Peyer's patch (tissue), 4 donors: ENCODE results near the gene LRCH3. TPM values are rescaled to one million over a fixed set of nuclear protein-coding genes. Genes with fewer than 3 reads are reported as not detected.

Experiments used
- DNase-seq, 3 donors: peaks; one replicate each; pipeline ENCODE4 v3.0.0-alpha.2; 2017 to 2019
- H3K27ac ChIP-seq, 4 donors: fragments of 200-600 bp; sonication (generic); one replicate each; pipeline ENCODE4 v1.5.1; 2016 to 2019
- H3K27me3 ChIP-seq, 2 donors: fragments of 200-600 bp; sonication (generic); one replicate each; pipeline ENCODE4 v1.5.1; 2019
- H3K36me3 ChIP-seq, 3 donors: fragments of 200-600 bp; sonication (generic); one replicate each; pipeline ENCODE4 v1.5.1; 2016 to 2019
- H3K4me1 ChIP-seq, 4 donors: fragments of 200-600 bp; sonication (generic); one replicate each; pipeline ENCODE4 v1.5.1; 2016 to 2019
- H3K4me3 ChIP-seq, 4 donors: fragments of 200-600 bp; sonication (generic); 1 replicate in 3 of 4; 2 replicates in 1 of 4; pipeline ENCODE4 v1.5.1; 2016 to 2019; ENCODE audit warnings: mild to moderate bottlenecking in 1 of 4
- H3K9me3 ChIP-seq, 4 donors: fragments of 200-600 bp; sonication (generic); one replicate each; pipeline ENCODE4 v1.5.1; 2016 to 2019; ENCODE audit warnings: mild to moderate bottlenecking in 1 of 4
- POLR2A ChIP-seq, 2 donors: fragments of 450-650 bp; IDR thresholded peaks; one replicate each; pipeline ENCODE4 v1.5.1; 2017; ENCODE audit warnings: antibody characterized with exemption in 2 of 2, mild to moderate bottlenecking in 2 of 2, moderate library complexity in 2 of 2
- total RNA-seq, 4 donors: library from RNA; depleted of rRNA; stranded (reverse); fragments of >200 nt; gene quantifications; one replicate each; pipeline ENCODE4 v1.1.0, GENCODE V29; 2016
- TF ChIP-seq, protein P1 (sequence below), 6 experiments: fragments of 450-650 bp in 4 of 6; fragments of 200-600 bp in 2 of 6; sonication (generic) in 1 of 6; IDR thresholded peaks; one replicate each; pipeline ENCODE4 v1.5.1; 2017 to 2019; ENCODE audit warnings: antibody characterized with exemption in 6 of 6, mild to moderate bottlenecking in 3 of 6, moderate library complexity in 1 of 6

The LRCH3 gene
- total RNA-seq, 4 donors from 2014 or later: 31.2 to 90.0 (median 41.7) TPM

DNA sequence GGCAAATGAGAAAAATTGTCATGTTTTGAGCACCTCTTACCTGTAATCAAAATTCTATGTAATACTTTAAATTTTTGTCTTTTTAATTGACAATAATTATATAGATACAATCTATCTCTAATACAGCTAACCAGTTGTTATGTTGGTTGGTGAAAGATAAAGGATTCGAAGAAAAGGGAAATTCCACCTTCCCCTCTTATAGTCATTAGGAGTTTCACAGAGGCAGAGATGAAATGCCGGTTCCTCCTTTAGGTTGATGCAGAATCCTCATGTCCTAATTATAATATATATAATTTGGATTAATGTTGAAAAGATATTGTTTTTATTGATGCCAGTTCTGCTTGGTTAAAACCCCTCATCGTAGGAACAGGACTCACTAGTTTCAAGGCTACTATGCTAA, 67.1 kb downstream of the LRCH3 start:
- Histone ChIP-seq H3K27me3 (no peaks in the 10 kb centered on the region), H3K36me3 (peaks cover 0 to 25% (median 0%) of the 10 kb centered on the region in 3 donors), H3K27ac (no peak overlapping the region), H3K9me3 (no peaks in the 10 kb centered on the region), H3K4me3 (no peak overlapping the region), H3K4me1 (no peaks in the 10 kb centered on the region)
- DNase-seq: no peak
- TF ChIP-seq, protein P1, sequence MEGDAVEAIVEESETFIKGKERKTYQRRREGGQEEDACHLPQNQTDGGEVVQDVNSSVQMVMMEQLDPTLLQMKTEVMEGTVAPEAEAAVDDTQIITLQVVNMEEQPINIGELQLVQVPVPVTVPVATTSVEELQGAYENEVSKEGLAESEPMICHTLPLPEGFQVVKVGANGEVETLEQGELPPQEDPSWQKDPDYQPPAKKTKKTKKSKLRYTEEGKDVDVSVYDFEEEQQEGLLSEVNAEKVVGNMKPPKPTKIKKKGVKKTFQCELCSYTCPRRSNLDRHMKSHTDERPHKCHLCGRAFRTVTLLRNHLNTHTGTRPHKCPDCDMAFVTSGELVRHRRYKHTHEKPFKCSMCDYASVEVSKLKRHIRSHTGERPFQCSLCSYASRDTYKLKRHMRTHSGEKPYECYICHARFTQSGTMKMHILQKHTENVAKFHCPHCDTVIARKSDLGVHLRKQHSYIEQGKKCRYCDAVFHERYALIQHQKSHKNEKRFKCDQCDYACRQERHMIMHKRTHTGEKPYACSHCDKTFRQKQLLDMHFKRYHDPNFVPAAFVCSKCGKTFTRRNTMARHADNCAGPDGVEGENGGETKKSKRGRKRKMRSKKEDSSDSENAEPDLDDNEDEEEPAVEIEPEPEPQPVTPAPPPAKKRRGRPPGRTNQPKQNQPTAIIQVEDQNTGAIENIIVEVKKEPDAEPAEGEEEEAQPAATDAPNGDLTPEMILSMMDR (IDR thresholded peaks at IDR 0.05): no peak
- no peak for TF ChIP-seq POLR2A (IDR thresholded peaks at IDR 0.05)

DNA sequence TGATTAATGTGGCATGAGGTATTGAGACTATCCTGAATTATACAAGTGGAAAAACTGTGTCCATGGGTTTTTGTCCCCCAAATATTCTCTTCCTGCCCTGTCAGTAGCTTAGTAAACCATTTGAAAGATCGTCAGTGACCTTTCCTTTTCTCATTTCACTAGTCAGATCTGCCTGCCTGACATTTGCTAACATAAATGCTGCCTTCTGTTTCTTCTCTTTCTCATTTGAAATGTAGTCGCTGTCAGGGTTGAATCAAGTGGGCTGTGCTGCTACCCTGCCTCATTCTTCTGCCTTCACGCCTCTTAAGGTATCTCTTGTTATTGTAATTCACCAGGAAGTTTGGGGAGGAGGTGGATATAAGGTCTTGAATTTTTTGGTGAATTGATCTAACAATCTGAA, 67.5 kb downstream of the LRCH3 start:
- peaks cover 0 to 23% (median 0%) of the 10 kb centered on the region in 3 donors for H3K36me3 ChIP-seq
- no peaks in the 10 kb centered on the region for H3K27me3 ChIP-seq
- H3K4me1 ChIP-seq: no peaks in the 10 kb centered on the region
- no peak overlapping the region for H3K27ac ChIP-seq
- TF ChIP-seq, protein P1 (IDR thresholded peaks at IDR 0.05): no peak
- no peak for TF ChIP-seq POLR2A (IDR thresholded peaks at IDR 0.05)
- H3K9me3 ChIP-seq: no peaks in the 10 kb centered on the region
- DNase-seq: no peak
- no peak overlapping the region for H3K4me3 ChIP-seq

DNA sequence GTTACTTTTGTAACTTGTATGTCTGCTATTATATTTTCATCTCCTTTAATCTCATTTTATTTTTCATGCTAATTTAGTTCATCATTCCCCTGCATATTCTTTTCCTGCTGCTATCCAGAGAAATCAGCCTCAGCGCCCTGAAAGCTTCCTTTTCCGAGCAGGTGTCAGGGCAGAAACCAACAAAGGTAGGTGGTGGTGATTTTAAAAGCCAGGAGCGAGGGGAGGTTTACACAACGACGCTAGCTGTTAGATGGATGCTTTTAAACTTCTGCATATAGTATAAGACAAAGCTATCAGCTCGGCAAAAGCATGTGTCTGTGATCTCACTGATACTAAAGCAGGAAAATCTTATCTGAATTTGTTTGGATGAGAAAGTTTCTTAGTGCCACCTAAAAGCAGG, 75.0 kb downstream of the LRCH3 start:
- no peaks in the 10 kb centered on the region for H3K9me3 ChIP-seq

DNA sequence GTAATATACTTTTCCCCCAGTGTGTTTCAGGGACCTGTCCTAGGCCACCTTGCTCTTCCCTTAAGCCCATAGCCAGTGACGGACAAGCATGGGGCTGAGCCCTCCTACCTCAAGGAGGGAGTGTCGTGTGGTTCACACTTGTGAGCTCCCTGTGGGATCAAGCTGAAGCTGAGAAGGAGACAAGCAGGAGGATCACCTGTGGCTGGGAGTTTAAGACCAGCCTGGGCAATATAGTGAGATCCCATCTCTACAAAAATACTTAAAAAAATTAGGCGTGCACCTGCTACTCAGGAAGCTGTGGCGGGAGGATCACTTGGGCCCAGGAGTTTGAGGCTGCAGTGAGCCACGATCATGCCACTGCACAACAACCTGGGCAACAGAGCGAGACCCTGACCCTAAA, 82.3 kb downstream of the LRCH3 start:
- H3K4me3 ChIP-seq: no peak overlapping the region
- no peaks in the 10 kb centered on the region for H3K4me1 ChIP-seq
- no peak for DNase-seq
- no peaks in the 10 kb centered on the region for H3K9me3 ChIP-seq
- H3K27me3 ChIP-seq: no peaks in the 10 kb centered on the region
- TF ChIP-seq, protein P1 (IDR thresholded peaks at IDR 0.05): no peak
- TF ChIP-seq POLR2A (IDR thresholded peaks at IDR 0.05): no peak
- H3K36me3 ChIP-seq: peaks cover 0 to 69% (median 0%) of the 10 kb centered on the region in 3 donors
- H3K27ac ChIP-seq: no peak overlapping the region

More for the DNA sequence above, 75.0 kb downstream of the LRCH3 start:
- no peaks in the 10 kb centered on the region for H3K27me3 ChIP-seq
- H3K27ac ChIP-seq: no peak overlapping the region
- DNase-seq: no peak
- H3K36me3 ChIP-seq: peaks cover 0 to 35% (median 0%) of the 10 kb centered on the region in 3 donors
- TF ChIP-seq, protein P1 (IDR thresholded peaks at IDR 0.05): no peak
- no peak for TF ChIP-seq POLR2A (IDR thresholded peaks at IDR 0.05)
- no peak overlapping the region for H3K4me3 ChIP-seq
- H3K4me1 ChIP-seq: no peaks in the 10 kb centered on the region

DNA sequence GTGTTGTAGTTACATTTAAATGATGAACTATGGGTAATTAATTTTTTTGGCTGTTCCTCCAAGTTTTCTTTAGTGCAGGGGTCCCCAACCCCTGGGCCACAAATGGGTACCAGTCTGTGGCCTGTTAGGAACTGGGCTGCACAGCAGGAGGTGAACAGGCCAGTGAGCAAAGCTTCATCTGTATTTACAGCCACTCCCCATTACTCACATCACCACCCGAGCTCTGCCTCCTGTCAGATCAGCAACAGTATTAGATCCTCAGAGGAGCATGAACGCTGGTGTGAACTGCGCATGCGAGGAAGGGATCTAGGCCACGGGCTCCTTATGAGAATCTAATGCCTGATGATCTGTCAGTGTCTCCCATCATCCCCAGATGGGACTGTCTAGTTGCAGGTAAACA, 83.0 kb downstream of the LRCH3 start:
- Histone ChIP-seq H3K27ac (no peak overlapping the region), H3K4me3 (no peak overlapping the region), H3K27me3 (no peaks in the 10 kb centered on the region), H3K9me3 (no peaks in the 10 kb centered on the region), H3K4me1 (no peaks in the 10 kb centered on the region), H3K36me3 (peaks cover 0 to 72% (median 0%) of the 10 kb centered on the region in 3 donors)
- no peak for DNase-seq
- TF ChIP-seq, protein P1 (IDR thresholded peaks at IDR 0.05): no peak
- no peak for TF ChIP-seq POLR2A (IDR thresholded peaks at IDR 0.05)

DNA sequence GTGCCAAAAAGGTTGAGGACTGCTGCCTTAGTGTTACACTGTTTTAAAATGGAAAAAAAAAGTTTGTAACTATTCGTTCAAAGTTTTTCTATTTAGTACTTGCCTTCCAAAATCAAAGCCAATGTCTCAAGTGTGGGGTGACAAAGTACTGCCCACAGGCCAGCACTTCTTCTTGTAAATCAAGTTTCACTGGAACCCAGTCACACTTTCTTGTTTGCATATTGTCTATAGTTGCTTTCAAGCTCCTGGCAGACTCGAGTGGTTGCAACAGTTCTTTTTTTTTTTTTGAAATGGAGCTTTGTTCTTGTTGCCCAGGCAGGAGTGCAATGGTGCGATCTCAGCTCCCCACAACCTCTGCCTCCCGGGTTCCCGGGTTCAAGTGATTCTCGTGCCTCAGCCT, 83.6 kb downstream of the LRCH3 start:
- Histone ChIP-seq H3K27me3 (no peaks in the 10 kb centered on the region), H3K27ac (no peak overlapping the region), H3K4me3 (no peak overlapping the region), H3K9me3 (no peaks in the 10 kb centered on the region), H3K4me1 (no peaks in the 10 kb centered on the region), H3K36me3 (peaks cover 0 to 72% (median 0%) of the 10 kb centered on the region in 3 donors)
- no peak for DNase-seq
- TF ChIP-seq, protein P1 (IDR thresholded peaks at IDR 0.05): no peak
- no peak for TF ChIP-seq POLR2A (IDR thresholded peaks at IDR 0.05)
